B cell (primary cell): Measurements from ENCODE around the gene JMJD1C.

ENCODE experiments used
- EZH2 ChIP-seq: IDR thresholded peaks from 2 replicates; pipeline ENCODE4 v1.6.1; 2012; ENCODE audit warnings: borderline replicate concordance, low read depth, mild to moderate bottlenecking, moderate library complexity, low read length; ENCODE audit not compliant: insufficient read depth, poor library complexity, severe bottlenecking
- TF ChIP-seq, protein P1 (sequence below): fragments of 200-600 bp; IDR thresholded peaks from one replicate; pipeline ENCODE4 v1.8.0; 2022; ENCODE audit warnings: antibody characterized with exemption, mild to moderate bottlenecking

DNA sequence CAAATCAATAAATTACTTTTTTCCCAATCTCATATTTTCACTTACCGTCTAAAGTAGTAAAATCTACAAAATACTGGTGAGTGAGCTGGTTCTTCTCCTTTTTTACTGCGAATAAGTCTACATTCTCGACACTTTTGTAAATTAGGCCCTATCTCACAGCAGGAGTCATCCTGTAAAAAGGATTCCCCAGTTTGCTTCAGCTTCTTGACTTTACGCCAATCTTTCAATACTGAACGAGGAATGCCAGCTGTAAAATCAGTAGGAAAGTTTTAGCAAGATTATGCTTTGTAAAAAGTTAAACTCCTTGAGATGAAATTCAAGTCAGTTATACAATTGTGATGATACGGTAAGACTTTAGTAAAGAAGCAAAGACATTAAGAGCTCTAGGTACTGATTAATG lies 265.3 kb downstream of the JMJD1C start:
- TF ChIP-seq, protein P1, sequence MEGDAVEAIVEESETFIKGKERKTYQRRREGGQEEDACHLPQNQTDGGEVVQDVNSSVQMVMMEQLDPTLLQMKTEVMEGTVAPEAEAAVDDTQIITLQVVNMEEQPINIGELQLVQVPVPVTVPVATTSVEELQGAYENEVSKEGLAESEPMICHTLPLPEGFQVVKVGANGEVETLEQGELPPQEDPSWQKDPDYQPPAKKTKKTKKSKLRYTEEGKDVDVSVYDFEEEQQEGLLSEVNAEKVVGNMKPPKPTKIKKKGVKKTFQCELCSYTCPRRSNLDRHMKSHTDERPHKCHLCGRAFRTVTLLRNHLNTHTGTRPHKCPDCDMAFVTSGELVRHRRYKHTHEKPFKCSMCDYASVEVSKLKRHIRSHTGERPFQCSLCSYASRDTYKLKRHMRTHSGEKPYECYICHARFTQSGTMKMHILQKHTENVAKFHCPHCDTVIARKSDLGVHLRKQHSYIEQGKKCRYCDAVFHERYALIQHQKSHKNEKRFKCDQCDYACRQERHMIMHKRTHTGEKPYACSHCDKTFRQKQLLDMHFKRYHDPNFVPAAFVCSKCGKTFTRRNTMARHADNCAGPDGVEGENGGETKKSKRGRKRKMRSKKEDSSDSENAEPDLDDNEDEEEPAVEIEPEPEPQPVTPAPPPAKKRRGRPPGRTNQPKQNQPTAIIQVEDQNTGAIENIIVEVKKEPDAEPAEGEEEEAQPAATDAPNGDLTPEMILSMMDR: no peak
- no peak for TF ChIP-seq EZH2
